Astrocyte of the spinal cord (primary cell): ENCODE measurements around the gene GDAP2.

Experiments
- DNase-seq: peaks from one replicate; pipeline ENCODE4 v3.0.0; 2011; ENCODE audit warnings: low read depth, low spot score
- H3K4me3 ChIP-seq: 2 replicates; pipeline ENCODE4 v1.5.1; 2011; ENCODE audit warnings: low read depth, mild to moderate bottlenecking, low read length, moderate library complexity
- in situ Hi-C: cut with HindIII; loops from 2 replicates; pipeline ENCODE4 v1.10.0; 2017; ENCODE audit warnings: low sequenced_read_pairs
- TF ChIP-seq, protein P1 (sequence below): IDR thresholded peaks from 2 replicates; pipeline ENCODE4 v1.5.1; 2012; ENCODE audit warnings: low read depth, mild to moderate bottlenecking, low read length, inconsistent platforms

Gene GDAP2

DNA sequence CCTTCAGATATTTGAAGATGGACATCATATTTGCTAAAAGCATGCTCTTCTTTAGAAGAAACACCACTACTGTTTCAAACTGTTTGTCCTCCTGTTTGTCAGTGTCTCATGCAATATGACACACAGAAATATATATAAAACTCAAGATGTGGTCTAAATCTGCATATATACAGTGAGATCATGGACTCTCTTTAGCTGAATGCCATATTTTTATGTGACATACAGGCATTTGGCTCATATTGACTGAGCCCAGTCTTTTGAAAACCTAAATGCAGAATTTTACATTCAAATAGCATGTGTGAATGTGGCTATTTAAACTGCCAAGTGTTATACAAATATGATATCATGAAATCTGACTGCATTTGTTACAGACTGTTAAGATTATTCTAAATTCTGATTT is 18.4 kb downstream of the GDAP2 start:
- in situ Hi-C loops: no loop called here
- no peak for DNase-seq
- TF ChIP-seq, protein P1, sequence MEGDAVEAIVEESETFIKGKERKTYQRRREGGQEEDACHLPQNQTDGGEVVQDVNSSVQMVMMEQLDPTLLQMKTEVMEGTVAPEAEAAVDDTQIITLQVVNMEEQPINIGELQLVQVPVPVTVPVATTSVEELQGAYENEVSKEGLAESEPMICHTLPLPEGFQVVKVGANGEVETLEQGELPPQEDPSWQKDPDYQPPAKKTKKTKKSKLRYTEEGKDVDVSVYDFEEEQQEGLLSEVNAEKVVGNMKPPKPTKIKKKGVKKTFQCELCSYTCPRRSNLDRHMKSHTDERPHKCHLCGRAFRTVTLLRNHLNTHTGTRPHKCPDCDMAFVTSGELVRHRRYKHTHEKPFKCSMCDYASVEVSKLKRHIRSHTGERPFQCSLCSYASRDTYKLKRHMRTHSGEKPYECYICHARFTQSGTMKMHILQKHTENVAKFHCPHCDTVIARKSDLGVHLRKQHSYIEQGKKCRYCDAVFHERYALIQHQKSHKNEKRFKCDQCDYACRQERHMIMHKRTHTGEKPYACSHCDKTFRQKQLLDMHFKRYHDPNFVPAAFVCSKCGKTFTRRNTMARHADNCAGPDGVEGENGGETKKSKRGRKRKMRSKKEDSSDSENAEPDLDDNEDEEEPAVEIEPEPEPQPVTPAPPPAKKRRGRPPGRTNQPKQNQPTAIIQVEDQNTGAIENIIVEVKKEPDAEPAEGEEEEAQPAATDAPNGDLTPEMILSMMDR: no peak
- H3K4me3 ChIP-seq: no peak overlapping the region

DNA sequence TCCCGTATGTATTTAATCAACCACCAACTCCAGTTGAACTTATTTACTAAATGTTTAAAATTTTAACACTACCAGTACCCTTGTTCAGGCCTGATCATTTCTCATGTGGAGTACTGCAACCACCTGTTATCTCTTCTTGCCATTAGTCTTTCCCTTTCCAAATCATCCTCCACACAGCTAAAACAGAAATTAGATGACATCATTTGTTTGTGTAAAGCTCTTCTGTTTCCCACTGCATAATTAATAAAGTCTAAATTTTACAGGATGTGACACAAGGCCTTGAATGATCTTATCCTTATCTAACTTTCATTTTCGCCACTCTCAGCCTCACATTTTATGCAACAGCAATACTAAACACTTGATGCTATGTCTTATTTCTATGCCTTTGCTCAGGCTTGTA is 24.4 kb downstream of the GDAP2 start:
- TF ChIP-seq, protein P1: no peak
- H3K4me3 ChIP-seq: no peak overlapping the region
- no peak for DNase-seq
- in situ Hi-C loops: no loop called here

DNA sequence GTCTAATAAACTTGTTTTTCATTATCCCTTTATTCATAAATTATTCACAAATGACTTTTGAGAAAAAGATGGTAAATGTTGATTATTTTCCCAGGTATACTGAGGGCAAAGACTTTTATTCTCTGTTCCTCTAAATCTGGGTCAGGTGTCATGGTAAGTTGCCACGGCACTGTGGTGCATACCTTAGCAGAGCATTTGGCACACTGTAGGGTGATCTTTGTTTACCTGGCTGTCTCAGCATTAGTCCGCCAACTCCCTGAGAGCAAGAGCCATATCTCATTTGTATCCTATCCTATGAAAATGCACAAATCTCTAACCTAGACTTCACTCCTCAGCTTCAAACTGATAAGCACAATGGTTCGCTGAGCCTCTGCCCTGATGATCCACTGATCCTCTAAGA is 24.9 kb downstream of the GDAP2 start:
- no peak for DNase-seq
- TF ChIP-seq, protein P1: no peak
- in situ Hi-C loops: no loop called here
- no peak overlapping the region for H3K4me3 ChIP-seq

DNA sequence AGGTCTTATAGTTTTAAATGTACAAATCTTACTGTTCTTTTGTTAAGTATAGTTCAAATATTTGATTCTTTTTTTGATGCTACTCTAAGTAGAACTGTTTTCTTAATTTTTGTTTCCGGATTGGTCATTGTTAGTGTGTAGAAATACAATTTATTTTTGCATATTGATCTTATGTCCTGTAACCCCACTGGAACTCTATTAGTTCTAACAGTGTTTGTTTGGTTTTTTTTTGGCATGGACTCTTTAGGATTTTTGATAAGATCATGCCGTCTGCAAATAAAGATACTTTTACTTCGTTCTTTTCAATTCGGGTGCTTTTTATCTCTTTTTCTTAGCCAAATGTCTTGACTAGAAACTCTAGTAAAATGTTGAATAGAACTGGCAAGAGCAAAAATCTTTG is 26.5 kb downstream of the GDAP2 start:
- DNase-seq: no peak
- TF ChIP-seq, protein P1: no peak
- no peak overlapping the region for H3K4me3 ChIP-seq
- in situ Hi-C loops: no loop called here

DNA sequence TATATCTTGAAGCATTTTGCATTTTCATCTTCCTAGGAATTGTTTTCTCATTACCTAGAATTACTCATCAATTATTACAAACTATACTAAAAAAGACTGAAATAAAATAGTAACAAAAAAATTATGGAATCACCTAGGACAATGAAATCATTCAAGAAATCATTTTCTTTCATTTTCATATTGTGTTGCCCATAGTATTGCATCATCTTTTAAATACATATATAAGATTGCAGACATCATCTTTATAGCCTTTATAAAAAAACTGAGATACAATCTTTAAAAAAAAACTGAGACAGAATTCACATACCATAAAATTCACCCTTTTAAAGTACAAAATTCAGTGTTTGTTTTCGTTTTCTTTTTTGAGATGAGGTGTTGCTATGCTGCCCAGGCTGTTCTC is 29.6 kb downstream of the GDAP2 start:
- in situ Hi-C loops: no loop called here
- TF ChIP-seq, protein P1: no peak
- DNase-seq: no peak
- no peak overlapping the region for H3K4me3 ChIP-seq

DNA sequence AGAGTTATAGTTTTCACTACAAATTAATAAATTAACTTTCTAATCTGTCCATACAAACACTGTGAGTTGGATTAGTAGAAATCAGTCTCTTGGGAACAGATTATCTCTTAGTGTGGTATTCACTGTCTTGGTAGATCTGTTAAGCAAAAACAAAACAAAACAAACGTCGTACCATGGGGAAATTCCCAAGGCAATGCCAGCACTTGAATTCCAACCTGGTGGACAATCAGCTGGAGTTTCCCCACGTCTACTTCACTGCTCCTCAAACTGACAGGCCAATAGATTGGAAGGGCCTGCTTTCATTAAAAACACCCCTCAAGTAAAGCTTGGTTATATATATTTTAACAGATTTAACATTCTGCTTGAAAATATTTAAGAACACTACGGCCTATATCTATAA is 31.9 kb downstream of the GDAP2 start:
- DNase-seq: no peak
- in situ Hi-C loops: no loop called here
- H3K4me3 ChIP-seq: no peak overlapping the region
- TF ChIP-seq, protein P1: no peak
